ENCODE measurements around the gene TTBK2.
A peak's percentile ranks its signal among the peaks of the same experiment; 100 is the strongest.

TTBK2 gene

GRCh38 chr15:42734076-42734672 lies 186.4 kb downstream of the TTBK2 start:
- H3K27me3 Mint-ChIP-seq = no peaks in the 10 kb centered on the region
- H3K36me3 Mint-ChIP-seq = peaks cover 6% of the 10 kb centered on the region
- peaks cover 19% of the 10 kb centered on the region for H3K4me1 Mint-ChIP-seq
- H3K9me3 Mint-ChIP-seq = no peaks in the 10 kb centered on the region
- peak overlapping the region; percentile 39 for H3K4me3 Mint-ChIP-seq
- H3K27ac Mint-ChIP-seq = no peak overlapping the region

GRCh38 chr15:42733027-42733426 lies 187.6 kb downstream of the TTBK2 start:
- Mint-ChIP-seq H3K4me3 (no peak overlapping the region), H3K27me3 (no peaks in the 10 kb centered on the region), H3K27ac (no peak overlapping the region), H3K4me1 (peaks cover 19% of the 10 kb centered on the region), H3K9me3 (no peaks in the 10 kb centered on the region), H3K36me3 (peaks cover 7% of the 10 kb centered on the region)

GRCh38 chr15:42732095-42732827 lies 188.3 kb downstream of the TTBK2 start:
- H3K9me3 Mint-ChIP-seq = no peaks in the 10 kb centered on the region
- no peaks in the 10 kb centered on the region for H3K27me3 Mint-ChIP-seq
- peaks cover 7% of the 10 kb centered on the region for H3K36me3 Mint-ChIP-seq
- peak overlapping the region; percentile 19 for H3K4me3 Mint-ChIP-seq
- H3K4me1 Mint-ChIP-seq = peaks cover 13% of the 10 kb centered on the region
- H3K27ac Mint-ChIP-seq = no peak overlapping the region

DNA sequence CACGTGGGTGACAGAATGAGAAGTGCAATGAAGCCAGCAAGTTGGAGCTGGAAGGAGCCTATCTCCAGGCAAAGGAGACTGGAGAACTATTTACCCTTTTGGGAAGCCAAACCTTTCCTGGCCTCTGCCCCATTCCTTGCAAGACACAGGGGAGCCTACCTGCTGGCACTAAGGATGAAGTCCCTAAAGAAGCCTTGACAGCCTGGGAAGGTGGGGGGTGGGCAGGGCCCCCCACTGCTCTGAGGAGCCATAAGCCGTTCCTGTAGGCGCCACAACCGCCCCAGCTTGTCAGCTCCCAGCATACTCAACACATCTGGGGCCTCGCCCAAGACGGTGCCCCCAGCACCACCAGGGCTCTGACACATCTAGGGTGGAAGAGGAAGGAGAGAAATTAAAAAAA lies 189.1 kb downstream of the TTBK2 start:
- H3K4me3 Mint-ChIP-seq = no peak overlapping the region
- no peaks in the 10 kb centered on the region for H3K27me3 Mint-ChIP-seq
- H3K9me3 Mint-ChIP-seq = no peaks in the 10 kb centered on the region
- peaks cover 12% of the 10 kb centered on the region for H3K4me1 Mint-ChIP-seq
- peaks cover 7% of the 10 kb centered on the region for H3K36me3 Mint-ChIP-seq
- H3K27ac Mint-ChIP-seq = no peak overlapping the region

- no peak overlapping the region for H3K4me3 Mint-ChIP-seq
- H3K9me3 Mint-ChIP-seq = no peaks in the 10 kb centered on the region
- peaks cover 8% of the 10 kb centered on the region for H3K36me3 Mint-ChIP-seq
- H3K4me1 Mint-ChIP-seq = peaks cover 12% of the 10 kb centered on the region
- no peak overlapping the region for H3K27ac Mint-ChIP-seq
- H3K27me3 Mint-ChIP-seq = no peaks in the 10 kb centered on the region
Observed at GRCh38 chr15:42730536-42730935, 190.0 kb downstream of the TTBK2 start.

- Mint-ChIP-seq H3K36me3 (peaks cover 10% of the 10 kb centered on the region), H3K9me3 (no peaks in the 10 kb centered on the region), H3K4me3 (no peak overlapping the region), H3K27me3 (no peaks in the 10 kb centered on the region), H3K27ac (no peak overlapping the region), H3K4me1 (peaks cover 8% of the 10 kb centered on the region)
Observed at GRCh38 chr15:42730135-42730534, 190.4 kb downstream of the TTBK2 start.

GRCh38 chr15:42729409-42729808 lies 191.2 kb downstream of the TTBK2 start:
- Mint-ChIP-seq H3K36me3 (peaks cover 10% of the 10 kb centered on the region), H3K9me3 (no peaks in the 10 kb centered on the region), H3K4me1 (peaks cover 7% of the 10 kb centered on the region), H3K27ac (no peak overlapping the region), H3K27me3 (no peaks in the 10 kb centered on the region), H3K4me3 (no peak overlapping the region)

GRCh38 chr15:42728972-42729371 lies 191.6 kb downstream of the TTBK2 start:
- H3K4me1 Mint-ChIP-seq = peaks cover 3% of the 10 kb centered on the region
- no peak overlapping the region for H3K27ac Mint-ChIP-seq
- H3K36me3 Mint-ChIP-seq = peaks cover 10% of the 10 kb centered on the region
- no peak overlapping the region for H3K4me3 Mint-ChIP-seq
- H3K9me3 Mint-ChIP-seq = no peaks in the 10 kb centered on the region
- no peaks in the 10 kb centered on the region for H3K27me3 Mint-ChIP-seq

- Mint-ChIP-seq H3K4me3 (no peak overlapping the region), H3K4me1 (peaks cover 3% of the 10 kb centered on the region), H3K36me3 (peaks cover 10% of the 10 kb centered on the region), H3K27me3 (no peaks in the 10 kb centered on the region), H3K9me3 (no peaks in the 10 kb centered on the region), H3K27ac (no peak overlapping the region)
Observed at GRCh38 chr15:42728560-42728959, 192.0 kb downstream of the TTBK2 start.

DNA sequence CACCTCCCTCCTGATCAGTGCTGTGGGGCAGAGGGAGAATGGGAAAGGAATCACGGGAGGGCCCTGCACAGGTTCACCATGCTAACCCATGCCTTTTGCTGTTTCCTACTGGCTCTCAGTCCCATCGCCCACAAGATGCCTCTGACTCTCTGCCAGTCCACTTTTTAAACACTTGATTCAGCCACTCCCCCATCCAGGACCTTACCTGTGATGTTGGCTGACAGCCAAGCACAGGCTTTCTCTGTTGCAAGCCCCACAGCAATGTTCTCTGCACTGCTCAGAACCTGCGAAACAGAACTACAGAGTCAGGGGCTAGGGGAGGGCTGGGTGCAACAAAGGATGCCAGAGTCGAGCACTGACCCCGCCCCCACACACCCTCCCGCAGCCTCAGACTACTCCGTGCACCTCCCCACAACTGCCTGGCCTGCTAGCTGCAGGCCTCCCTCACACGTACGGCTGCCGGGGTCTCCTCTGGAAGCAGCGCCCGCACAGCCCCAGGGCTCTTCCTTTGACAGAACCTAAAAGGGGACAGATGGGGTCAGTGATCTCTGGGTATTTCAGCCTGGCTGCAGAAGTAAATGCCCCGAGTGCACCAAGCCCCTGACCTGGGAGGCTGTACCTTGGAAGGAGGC lies 192.7 kb downstream of the TTBK2 start:
- Mint-ChIP-seq H3K4me1 (peaks cover 3% of the 10 kb centered on the region), H3K9me3 (no peaks in the 10 kb centered on the region), H3K27ac (no peak overlapping the region), H3K27me3 (no peaks in the 10 kb centered on the region), H3K36me3 (peaks cover 10% of the 10 kb centered on the region), H3K4me3 (no peak overlapping the region)

GRCh38 chr15:42726114-42726513 lies 194.5 kb downstream of the TTBK2 start:
- Mint-ChIP-seq H3K27ac (no peak overlapping the region), H3K4me3 (no peak overlapping the region), H3K4me1 (no peaks in the 10 kb centered on the region), H3K9me3 (no peaks in the 10 kb centered on the region), H3K27me3 (no peaks in the 10 kb centered on the region), H3K36me3 (peaks cover 8% of the 10 kb centered on the region)

DNA sequence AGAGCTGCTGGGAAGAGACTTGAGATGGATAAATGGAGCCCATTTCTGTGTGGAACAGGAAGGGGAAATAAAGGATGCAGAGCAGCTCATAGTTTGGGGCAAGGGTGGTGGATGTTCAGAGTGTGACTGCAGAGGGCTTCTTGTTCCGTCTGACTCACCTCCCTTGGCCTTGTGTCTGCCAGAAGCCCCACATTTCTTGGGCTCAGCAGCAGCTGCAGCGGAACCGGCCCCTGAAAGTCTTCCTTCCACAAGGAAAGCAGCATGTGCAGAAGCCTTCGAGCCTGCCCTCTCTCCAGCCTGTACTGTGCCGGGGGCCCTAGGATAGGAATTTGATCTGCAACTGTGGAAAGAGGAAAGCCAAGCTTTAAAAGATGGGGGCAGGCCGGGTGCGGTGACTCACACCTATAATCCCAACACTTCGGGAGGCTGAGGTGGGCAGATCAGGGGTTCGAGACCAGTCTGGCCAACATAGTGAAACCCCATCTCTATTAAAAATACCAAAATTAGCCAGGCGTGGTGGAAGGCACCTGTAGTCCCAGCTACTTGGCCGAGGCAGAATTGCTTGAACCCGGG lies 195.2 kb downstream of the TTBK2 start:
- no peak overlapping the region for H3K27ac Mint-ChIP-seq
- no peaks in the 10 kb centered on the region for H3K4me1 Mint-ChIP-seq
- H3K9me3 Mint-ChIP-seq = no peaks in the 10 kb centered on the region
- peaks cover 6% of the 10 kb centered on the region for H3K36me3 Mint-ChIP-seq
- no peak overlapping the region for H3K4me3 Mint-ChIP-seq
- H3K27me3 Mint-ChIP-seq = no peaks in the 10 kb centered on the region

DNA sequence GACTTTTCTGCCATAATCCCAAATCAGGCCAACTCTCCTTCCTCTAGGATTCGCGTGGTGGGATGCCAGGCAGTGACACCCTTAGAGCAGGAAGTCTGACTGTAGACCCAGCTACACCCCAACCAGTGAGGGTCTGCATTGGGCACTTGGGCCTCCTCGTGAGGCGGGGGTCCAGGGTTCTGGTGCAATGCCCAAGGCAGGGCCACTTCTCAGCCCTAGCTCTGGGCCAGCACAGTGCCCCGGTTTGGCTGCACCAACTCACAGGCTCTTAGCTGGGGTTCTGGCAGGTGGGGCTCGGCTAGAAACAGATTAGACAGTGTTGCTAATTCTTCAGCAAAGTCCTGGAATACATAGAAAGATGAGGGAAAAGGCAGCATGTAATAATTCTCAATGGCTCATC lies 196.3 kb downstream of the TTBK2 start:
- H3K27ac Mint-ChIP-seq = no peak overlapping the region
- H3K9me3 Mint-ChIP-seq = no peaks in the 10 kb centered on the region
- no peaks in the 10 kb centered on the region for H3K27me3 Mint-ChIP-seq
- peaks cover 4% of the 10 kb centered on the region for H3K36me3 Mint-ChIP-seq
- no peak overlapping the region for H3K4me3 Mint-ChIP-seq
- no peaks in the 10 kb centered on the region for H3K4me1 Mint-ChIP-seq

DNA sequence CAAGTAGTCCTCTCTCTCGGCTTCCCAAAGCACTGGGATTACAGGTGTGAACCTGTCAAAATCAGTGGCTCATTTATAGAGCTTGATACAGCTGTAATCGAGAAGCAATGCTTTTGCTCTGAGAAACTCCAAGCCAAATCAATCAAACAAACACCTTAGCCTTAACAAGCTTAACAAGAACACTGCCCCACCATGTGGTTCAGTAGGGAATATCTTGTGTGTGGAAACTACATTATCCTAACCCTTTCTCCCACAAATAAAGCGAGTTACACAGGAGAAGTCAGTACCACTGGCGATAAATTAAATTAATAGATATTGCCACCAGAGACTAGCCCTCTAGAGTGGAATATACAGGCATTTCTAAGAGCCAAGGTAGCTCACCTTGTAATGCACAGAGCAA lies 197.5 kb downstream of the TTBK2 start:
- H3K36me3 Mint-ChIP-seq = peaks cover 2% of the 10 kb centered on the region
- H3K4me3 Mint-ChIP-seq = no peak overlapping the region
- H3K27me3 Mint-ChIP-seq = no peaks in the 10 kb centered on the region
- H3K9me3 Mint-ChIP-seq = no peaks in the 10 kb centered on the region
- H3K4me1 Mint-ChIP-seq = no peaks in the 10 kb centered on the region
- peak overlapping the region; percentile 65 for H3K27ac Mint-ChIP-seq

DNA sequence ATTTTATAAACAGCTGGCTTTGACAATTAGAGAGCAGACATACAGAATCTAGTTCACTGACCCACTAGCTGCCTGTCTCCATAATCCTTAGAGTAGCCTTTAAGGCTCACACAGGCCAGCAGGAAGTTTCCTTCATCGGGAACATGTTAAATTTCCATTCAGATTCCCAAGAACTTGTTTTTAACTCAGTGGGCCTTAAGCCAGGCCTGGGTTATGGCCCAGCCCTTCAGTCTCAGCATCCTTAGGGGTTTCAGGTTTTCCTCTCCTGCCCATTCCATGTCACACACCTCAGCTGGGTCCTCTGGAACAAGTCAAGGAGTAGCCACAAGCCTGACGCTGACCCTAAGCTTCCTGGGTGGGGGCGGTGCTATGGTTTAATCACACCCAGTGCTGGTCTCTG lies 198.7 kb downstream of the TTBK2 start:
- no peak overlapping the region for H3K4me3 Mint-ChIP-seq
- H3K36me3 Mint-ChIP-seq = peaks cover 2% of the 10 kb centered on the region
- no peaks in the 10 kb centered on the region for H3K4me1 Mint-ChIP-seq
- no peak overlapping the region for H3K27ac Mint-ChIP-seq
- no peaks in the 10 kb centered on the region for H3K9me3 Mint-ChIP-seq
- H3K27me3 Mint-ChIP-seq = no peaks in the 10 kb centered on the region

GRCh38 chr15:42721016-42721415 lies 199.6 kb downstream of the TTBK2 start:
- Mint-ChIP-seq H3K4me1 (no peaks in the 10 kb centered on the region), H3K9me3 (no peaks in the 10 kb centered on the region), H3K27me3 (no peaks in the 10 kb centered on the region), H3K4me3 (no peak overlapping the region), H3K36me3 (peaks cover 2% of the 10 kb centered on the region), H3K27ac (no peak overlapping the region)

Data from activated naive CD4-positive, alpha-beta T cell treated with anti-CD3 and anti-CD28 coated beads, Interleukin-2, amount 50 U/mL, for 24 hours (primary cell).